Subcutaneous abdominal adipose tissue (tissue), 5 donors: ENCODE measurements around the gene PRRT4.

ENCODE experiments used
- H3K27ac ChIP-seq: one replicate; pipeline ENCODE4 v1.7.0; 2013; ENCODE audit warnings: low read depth, mild to moderate bottlenecking, inconsistent platforms, low read length, moderate library complexity
- H3K27me3 ChIP-seq, 5 donors: one replicate each; pipeline ENCODE4 v1.7.0; 2013; ENCODE audit warnings: low read length in 5 of 5, inconsistent platforms in 1 of 5; ENCODE audit not compliant: control insufficient read depth in 5 of 5, insufficient read depth in 4 of 5
- H3K36me3 ChIP-seq, 5 donors: one replicate each; pipeline ENCODE4 v1.7.0; 2013; ENCODE audit warnings: low read length in 5 of 5; ENCODE audit not compliant: control insufficient read depth in 5 of 5, insufficient read depth in 5 of 5
- H3K4me1 ChIP-seq, 5 donors: one replicate each; pipeline ENCODE4 v1.7.0; 2013; ENCODE audit warnings: low read length in 5 of 5, mild to moderate bottlenecking in 3 of 5, moderate library complexity in 1 of 5; ENCODE audit not compliant: control insufficient read depth in 5 of 5, insufficient read depth in 5 of 5
- H3K4me3 ChIP-seq, 5 donors: one replicate each; pipeline ENCODE4 v1.7.0; 2013; ENCODE audit warnings: low read length in 5 of 5, low read depth in 1 of 5
- H3K9ac ChIP-seq, 5 donors: one replicate each; pipeline ENCODE4 v1.7.0; 2013; ENCODE audit warnings: low read length in 5 of 5, mild to moderate bottlenecking in 4 of 5, moderate library complexity in 3 of 5
- H3K9me3 ChIP-seq, 5 donors: one replicate each; pipeline ENCODE4 v1.7.0; 2013; ENCODE audit warnings: low read length in 5 of 5; ENCODE audit not compliant: control insufficient read depth in 5 of 5
- donor health status: healthy.
- donor health status: healthy.
- donor health status: healthy.
- donor health status: healthy.
- donor health status: healthy.

PRRT4 gene

GRCh38 chr7:128351296-128352152 lies 10.0 kb downstream of the PRRT4 start:
- Histone ChIP-seq H3K9me3 (no peaks in the 10 kb centered on the region), H3K27me3 (peaks cover 0 to 3% (median 0%) of the 10 kb centered on the region in 5 donors), H3K4me3 (peak overlapping the region in 4 of 5 donors; percentile 6 to 50 (median 32)), H3K9ac (peak overlapping the region in 1 of 5 donors; percentile 36), H3K27ac (no peak overlapping the region), H3K36me3 (peaks cover 0 to 3% (median 0%) of the 10 kb centered on the region in 5 donors), H3K4me1 (peaks cover 0 to 18% (median 13%) of the 10 kb centered on the region in 5 donors)

- Histone ChIP-seq H3K27ac (no peak overlapping the region), H3K36me3 (peaks cover 0 to 3% (median 0%) of the 10 kb centered on the region in 5 donors), H3K9me3 (no peaks in the 10 kb centered on the region), H3K4me3 (no peak overlapping the region), H3K4me1 (peaks cover 0 to 16% (median 13%) of the 10 kb centered on the region in 5 donors), H3K9ac (no peak overlapping the region), H3K27me3 (peaks cover 0 to 3% (median 0%) of the 10 kb centered on the region in 5 donors)
Measured at GRCh38 chr7:128350708-128351295, 10.7 kb downstream of the PRRT4 start.

- Histone ChIP-seq H3K27me3 (peaks cover 0 to 3% (median 0%) of the 10 kb centered on the region in 5 donors), H3K4me3 (no peak overlapping the region), H3K36me3 (no peaks in the 10 kb centered on the region), H3K9ac (no peak overlapping the region), H3K27ac (no peak overlapping the region), H3K4me1 (peaks cover 0 to 16% (median 13%) of the 10 kb centered on the region in 5 donors), H3K9me3 (no peaks in the 10 kb centered on the region)
Measured at GRCh38 chr7:128349466-128349825, 12.0 kb downstream of the PRRT4 start.

GRCh38 chr7:128347647-128348097 lies 13.8 kb downstream of the PRRT4 start:
- Histone ChIP-seq H3K9ac (no peak overlapping the region), H3K4me1 (peaks cover 2 to 28% (median 24%) of the 10 kb centered on the region in 5 donors), H3K27me3 (peaks cover 0 to 1% (median 0%) of the 10 kb centered on the region in 5 donors), H3K36me3 (no peaks in the 10 kb centered on the region), H3K4me3 (no peak overlapping the region), H3K9me3 (no peaks in the 10 kb centered on the region), H3K27ac (no peak overlapping the region)

DNA sequence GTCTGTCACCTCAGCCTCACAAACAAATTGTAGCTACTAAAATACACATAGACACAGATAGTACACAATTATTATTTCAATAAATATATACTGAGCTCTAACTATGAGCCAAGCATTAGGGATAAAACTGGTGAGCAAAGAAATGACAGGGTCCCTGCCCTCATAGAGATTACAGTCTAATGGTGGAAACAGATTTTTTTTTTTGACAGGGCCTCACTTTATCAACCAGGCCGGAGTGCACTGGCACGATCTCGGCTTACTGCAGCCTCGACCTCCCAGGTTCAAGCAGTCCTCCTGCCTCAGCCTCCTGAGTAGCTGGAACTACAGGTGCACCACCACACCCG lies 17.1 kb downstream of the PRRT4 start:
- Histone ChIP-seq H3K4me1 (peaks cover 6 to 33% (median 28%) of the 10 kb centered on the region in 5 donors), H3K4me3 (peak overlapping the region in 2 of 5 donors; percentile 91), H3K9me3 (no peaks in the 10 kb centered on the region), H3K36me3 (peaks cover 0 to 8% (median 0%) of the 10 kb centered on the region in 5 donors), H3K27ac (no peak overlapping the region), H3K27me3 (no peaks in the 10 kb centered on the region), H3K9ac (no peak overlapping the region)

DNA sequence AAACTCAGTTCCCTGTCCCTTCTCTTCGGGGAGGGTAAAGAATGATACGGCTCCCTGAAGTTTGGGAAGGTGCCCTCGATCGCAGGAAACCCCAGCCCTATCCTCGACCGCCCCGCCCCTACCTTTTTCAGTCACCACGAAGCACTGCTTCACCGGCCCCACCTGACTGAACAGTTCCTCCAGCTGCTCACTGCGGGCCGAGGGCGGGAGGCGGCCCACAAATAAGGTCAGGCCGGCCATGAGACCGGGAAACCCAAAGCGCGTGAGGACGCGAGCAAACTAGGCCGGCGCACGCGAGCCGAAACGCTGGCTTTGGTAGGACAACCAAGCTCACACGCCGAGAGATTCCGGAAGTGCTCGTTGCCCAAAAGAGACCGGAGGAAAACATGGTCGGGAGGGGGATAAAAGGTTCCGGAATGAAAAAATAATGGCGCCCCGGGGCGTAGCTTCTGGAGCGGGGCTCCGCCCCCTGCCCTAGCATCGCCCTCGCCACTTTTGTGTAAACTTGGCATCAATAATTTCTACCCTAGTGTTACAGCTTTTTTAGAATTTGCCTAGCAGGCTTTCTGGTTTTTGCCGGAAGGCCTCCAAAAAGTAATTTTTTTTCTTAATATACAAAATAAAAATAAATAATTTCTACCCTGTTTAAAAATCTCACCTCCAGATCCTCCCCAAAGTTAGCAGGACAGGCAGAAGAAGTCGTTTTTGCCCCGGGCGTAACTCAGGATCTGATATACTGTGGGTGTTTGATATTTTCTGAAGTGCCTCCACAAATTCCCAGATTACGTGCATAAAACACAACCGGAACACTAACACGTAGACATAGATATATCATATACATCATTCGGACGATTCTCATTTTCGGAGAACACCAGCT lies 17.7 kb downstream of the PRRT4 start, which contains the start of gene RBM28:
RBM28 (minus strand) TSS at position 355 of the 877 bp plus-strand sequence; CDS start at position 240, 115 bp downstream.
- Histone ChIP-seq H3K4me3 (peak within 1 kb of the TSS; percentile 76 to 93 (median 91)), H3K4me1 (peaks cover 6 to 33% (median 28%) of the 10 kb centered on the region in 5 donors), H3K9me3 (no peaks in the 10 kb centered on the region), H3K27ac (peak within 1 kb of the TSS; percentile 90), H3K36me3 (peaks cover 5 to 14% (median 5%) of the 10 kb centered on the region in 5 donors), H3K27me3 (no peaks in the 10 kb centered on the region), H3K9ac (peak within 1 kb of the TSS; percentile 69 to 98 (median 92))

DNA sequence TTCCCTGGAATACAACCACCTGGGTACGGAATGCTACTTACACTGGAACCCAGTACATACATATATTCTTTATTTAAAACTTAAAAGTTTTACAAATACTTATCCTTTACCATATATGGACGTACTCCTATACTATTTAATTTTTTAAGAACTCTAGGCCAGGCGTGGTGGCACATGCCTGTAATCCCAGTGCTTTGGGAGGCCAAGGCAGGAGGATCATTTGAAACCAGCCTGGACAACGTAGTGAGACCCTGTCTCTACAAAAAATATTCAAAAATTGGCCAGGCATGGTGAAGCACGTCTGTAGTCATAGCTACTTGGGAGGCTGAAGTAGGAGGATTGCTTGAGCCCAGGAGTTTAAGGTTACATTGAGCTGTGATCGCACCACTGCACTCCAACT lies 19.8 kb downstream of the PRRT4 start:
- no peaks in the 10 kb centered on the region for H3K27me3 ChIP-seq
- H3K4me1 ChIP-seq = peaks cover 6 to 33% (median 28%) of the 10 kb centered on the region in 5 donors
- H3K27ac ChIP-seq = no peak overlapping the region
- peaks cover 20 to 33% (median 23%) of the 10 kb centered on the region in 5 donors for H3K36me3 ChIP-seq
- no peaks in the 10 kb centered on the region for H3K9me3 ChIP-seq
- peak overlapping the region in 2 of 5 donors; percentile 26 to 58 for H3K9ac ChIP-seq
- peak overlapping the region in 3 of 5 donors; percentile 76 to 93 (median 91) for H3K4me3 ChIP-seq

GRCh38 chr7:128335730-128336129 lies 25.8 kb downstream of the PRRT4 start:
- Histone ChIP-seq H3K9me3 (no peaks in the 10 kb centered on the region), H3K36me3 (peaks cover 60 to 84% (median 62%) of the 10 kb centered on the region in 5 donors), H3K4me1 (peaks cover 0 to 16% (median 7%) of the 10 kb centered on the region in 5 donors), H3K27ac (no peak overlapping the region), H3K4me3 (no peak overlapping the region), H3K9ac (no peak overlapping the region), H3K27me3 (no peaks in the 10 kb centered on the region)

DNA sequence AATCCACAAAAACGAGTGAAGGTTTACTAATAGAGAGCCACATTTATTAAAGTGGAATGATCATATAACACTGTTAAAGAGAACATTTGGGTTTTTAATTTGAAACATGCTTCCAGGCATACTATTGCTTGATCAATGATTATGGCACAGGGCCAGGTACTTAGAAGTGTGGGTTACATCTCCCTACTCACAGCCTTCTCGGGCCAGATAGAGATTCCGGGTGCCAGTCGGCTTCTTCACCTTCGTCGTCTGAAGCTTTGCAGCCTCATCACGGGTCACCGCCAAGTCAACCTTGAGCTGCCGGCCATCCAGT lies 37.2 kb downstream of the PRRT4 start:
- H3K27ac ChIP-seq = peak overlapping the region; percentile 93
- H3K9ac ChIP-seq = peak overlapping the region in 1 of 5 donors; percentile 37
- H3K4me1 ChIP-seq = peaks cover 0 to 40% (median 29%) of the 10 kb centered on the region in 5 donors
- no peak overlapping the region for H3K4me3 ChIP-seq
- H3K27me3 ChIP-seq = no peaks in the 10 kb centered on the region
- no peaks in the 10 kb centered on the region for H3K9me3 ChIP-seq
- peaks cover 17 to 86% (median 58%) of the 10 kb centered on the region in 5 donors for H3K36me3 ChIP-seq
